Brain microvascular endothelial cell (primary cell): ENCODE data around the gene INSYN1.

Experiments used
- DNase-seq: peaks from one replicate; pipeline ENCODE4 v3.0.0-alpha.2; 2020
- H3K27ac ChIP-seq: fragments of 250-450 bp; sonication (Bioruptor Pico); 2 replicates; pipeline ENCODE4 v1.5.1; 2020; ENCODE audit warnings: mild to moderate bottlenecking, moderate library complexity
- H3K27me3 ChIP-seq: fragments of 250-450 bp; sonication (Bioruptor Pico); replicated peaks from 2 replicates; pipeline ENCODE4 v1.5.1; 2020; ENCODE audit warnings: mild to moderate bottlenecking
- H3K36me3 ChIP-seq: fragments of 250-450 bp; sonication (Bioruptor Pico); replicated peaks from 2 replicates; pipeline ENCODE4 v1.5.1; 2020; ENCODE audit warnings: mild to moderate bottlenecking
- H3K4me3 ChIP-seq: 2 replicates; pipeline ENCODE4 v1.5.1; 2011; ENCODE audit warnings: low read depth, mild to moderate bottlenecking, control low read depth, low read length, moderate library complexity
- CTCF ChIP-seq: IDR thresholded peaks from 2 replicates; pipeline ENCODE4 v1.5.1; 2011; ENCODE audit warnings: low read depth, mild to moderate bottlenecking, moderate library complexity, low read length, control low read depth, inconsistent platforms; ENCODE audit errors: missing control alignments
- in situ Hi-C: cut with HindIII; loops from 2 replicates; pipeline ENCODE4 v1.10.0; 2017; ENCODE audit warnings: low sequenced_read_pairs, low pct_ligation_motif_present

The INSYN1 gene

GRCh38 chr15:73727330-73727976 is 25.7 kb downstream of the INSYN1 start:
- TF ChIP-seq CTCF: peak; percentile 7
- peak; percentile 84 for DNase-seq
- Histone ChIP-seq H3K27ac (no peak overlapping the region), H3K36me3 (no peaks in the 10 kb centered on the region), H3K4me3 (no peak overlapping the region), H3K27me3 (no peaks in the 10 kb centered on the region)
- in situ Hi-C loops: no loop called here

- in situ Hi-C loops: no loop called here
- DNase-seq: no peak
- Histone ChIP-seq H3K36me3 (no peaks in the 10 kb centered on the region), H3K27ac (no peak overlapping the region), H3K4me3 (no peak overlapping the region), H3K27me3 (no peaks in the 10 kb centered on the region)
- no peak for TF ChIP-seq CTCF
Observed at GRCh38 chr15:73724212-73724611, 28.9 kb downstream of the INSYN1 start.

DNA sequence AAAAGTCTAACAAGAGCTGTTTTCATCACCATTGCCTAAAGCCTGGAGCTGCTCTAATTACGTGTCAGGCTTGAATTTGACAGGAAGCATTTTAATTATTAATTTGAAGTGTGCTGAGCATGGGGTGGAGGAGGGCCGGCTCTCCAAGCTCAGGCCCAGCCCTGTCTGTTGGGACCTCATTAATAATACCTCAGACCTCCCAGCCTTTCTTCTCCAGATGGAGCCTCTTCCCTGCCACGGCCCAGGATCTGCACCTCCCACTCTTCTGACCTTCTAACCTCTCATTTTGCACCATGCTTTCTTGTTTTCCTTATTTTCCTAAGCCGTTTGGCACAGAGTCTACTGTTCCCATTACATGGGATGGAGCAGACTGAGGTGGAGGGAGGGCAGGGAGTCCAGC is 30.0 kb downstream of the INSYN1 start:
- Histone ChIP-seq H3K27ac (no peak overlapping the region), H3K27me3 (no peaks in the 10 kb centered on the region), H3K4me3 (no peak overlapping the region), H3K36me3 (no peaks in the 10 kb centered on the region)
- DNase-seq: no peak
- TF ChIP-seq CTCF: no peak
- in situ Hi-C loops: no loop called here

DNA sequence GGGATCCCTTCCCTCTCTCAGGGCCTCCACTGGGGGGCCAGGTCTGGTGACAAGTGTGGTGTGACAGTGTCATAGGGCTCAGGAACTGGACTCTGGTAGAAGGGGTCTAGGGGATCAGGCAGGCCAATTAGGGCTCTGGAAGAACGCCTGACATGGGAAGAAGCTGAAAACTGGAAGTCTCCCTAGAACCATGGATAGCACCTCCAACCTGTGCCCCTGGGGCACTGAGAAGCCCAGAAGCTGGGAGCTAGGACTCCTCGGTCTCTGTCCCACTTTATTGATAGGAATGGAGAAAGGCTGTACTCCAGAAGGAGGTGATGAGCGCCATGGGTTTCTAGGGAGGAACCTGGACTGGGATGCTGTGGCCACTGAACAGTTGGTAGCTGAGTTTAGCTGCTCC is 30.7 kb downstream of the INSYN1 start:
- DNase-seq: no peak
- Histone ChIP-seq H3K27me3 (no peaks in the 10 kb centered on the region), H3K27ac (no peak overlapping the region), H3K4me3 (no peak overlapping the region), H3K36me3 (no peaks in the 10 kb centered on the region)
- in situ Hi-C loops: no loop called here
- TF ChIP-seq CTCF: no peak

DNA sequence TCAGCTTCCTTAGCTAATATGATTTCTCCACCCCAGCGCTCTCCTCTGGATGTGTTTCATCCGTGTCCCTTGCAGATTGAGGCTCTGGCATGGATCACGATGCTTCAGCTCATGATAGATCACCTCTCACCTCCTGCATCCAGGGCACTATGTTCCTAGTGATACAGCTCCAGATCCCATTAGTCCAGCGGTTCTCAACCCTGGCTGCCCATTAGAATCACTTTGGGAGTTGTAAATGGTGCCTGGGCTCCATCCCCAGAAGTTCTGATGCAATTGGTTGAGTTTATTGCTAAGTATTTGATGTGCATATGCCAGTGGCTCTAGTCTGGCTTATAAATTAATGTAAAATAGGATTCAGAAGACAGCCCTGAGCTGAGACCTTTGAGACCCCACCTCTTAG is 34.5 kb downstream of the INSYN1 start:
- H3K27ac ChIP-seq: no peak overlapping the region
- H3K36me3 ChIP-seq: peaks cover 4% of the 10 kb centered on the region
- TF ChIP-seq CTCF: no peak
- DNase-seq: no peak
- H3K4me3 ChIP-seq: no peak overlapping the region
- in situ Hi-C loops: no loop called here
- no peaks in the 10 kb centered on the region for H3K27me3 ChIP-seq

DNA sequence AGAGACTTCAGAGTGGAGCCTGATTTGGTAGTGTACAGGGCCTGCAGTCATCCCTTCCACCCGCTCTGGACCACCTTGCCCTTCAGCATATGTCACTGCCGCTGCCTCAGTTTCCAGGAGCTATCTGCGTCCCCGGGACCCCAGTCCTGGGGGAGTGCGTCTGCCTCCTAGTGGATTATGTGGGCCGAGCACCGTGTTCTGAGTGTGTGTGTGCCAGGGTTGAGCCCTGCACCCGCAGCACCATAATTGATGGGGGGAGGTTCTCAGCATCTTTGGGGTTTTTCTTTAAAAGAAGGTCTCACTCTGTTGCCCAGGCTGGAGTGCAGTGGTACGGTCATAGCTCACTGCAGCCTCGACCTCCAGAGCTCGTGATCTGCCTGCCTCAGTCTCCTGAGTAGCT is 35.3 kb downstream of the INSYN1 start:
- DNase-seq: no peak
- Histone ChIP-seq H3K27ac (no peak overlapping the region), H3K27me3 (no peaks in the 10 kb centered on the region), H3K4me3 (no peak overlapping the region), H3K36me3 (peaks cover 13% of the 10 kb centered on the region)
- TF ChIP-seq CTCF: peak; percentile 54
- in situ Hi-C loops: no loop called here
